ENCODE data around the gene SMARCC2.
"Not testable (repeated sequence)": the region's sequence is repeated elsewhere in the genome, so short reads cannot be mapped to it uniquely, and the experiment has no call there.

SMARCC2 gene

DNA sequence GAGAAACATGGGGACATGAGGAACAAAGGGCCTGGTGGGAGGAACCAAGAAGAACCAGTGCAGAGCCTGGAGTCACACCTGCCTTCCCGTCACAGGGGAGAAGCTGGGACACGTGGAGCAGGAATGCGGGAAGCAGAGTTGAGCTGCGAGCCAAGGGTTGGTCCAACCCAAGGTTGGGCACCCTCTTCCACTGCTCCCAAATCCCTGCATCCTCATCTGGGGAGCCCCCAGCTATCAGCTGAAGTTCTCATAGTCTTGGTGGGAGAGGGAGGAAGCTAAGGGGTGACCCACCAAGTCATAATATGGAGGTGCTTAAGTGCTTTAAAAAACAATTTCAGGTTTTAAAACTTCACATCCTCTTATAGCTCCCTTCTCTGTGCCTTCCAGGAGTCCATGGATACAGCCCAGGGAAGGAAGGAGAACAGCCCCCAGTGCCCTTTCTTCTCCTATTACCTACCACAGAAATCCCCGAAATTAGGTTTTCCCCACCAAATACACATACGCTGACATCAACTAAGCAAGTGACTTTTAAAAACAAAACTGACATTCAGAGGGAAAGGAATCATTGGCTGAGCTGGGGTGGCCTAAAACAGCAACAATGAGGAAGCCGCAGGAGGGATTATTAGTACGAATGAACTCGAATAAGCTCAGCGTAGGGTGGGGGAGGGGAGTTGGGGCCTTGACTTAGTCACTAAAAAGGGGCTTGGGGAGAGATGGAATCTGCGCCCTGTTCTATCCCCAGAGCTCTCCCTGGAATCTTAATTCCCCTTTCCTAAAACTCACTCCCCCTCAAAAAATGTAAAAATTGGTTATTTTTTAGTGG is 26.6 kb downstream of the SMARCC2 start:
- no peak for DNase-seq

DNA sequence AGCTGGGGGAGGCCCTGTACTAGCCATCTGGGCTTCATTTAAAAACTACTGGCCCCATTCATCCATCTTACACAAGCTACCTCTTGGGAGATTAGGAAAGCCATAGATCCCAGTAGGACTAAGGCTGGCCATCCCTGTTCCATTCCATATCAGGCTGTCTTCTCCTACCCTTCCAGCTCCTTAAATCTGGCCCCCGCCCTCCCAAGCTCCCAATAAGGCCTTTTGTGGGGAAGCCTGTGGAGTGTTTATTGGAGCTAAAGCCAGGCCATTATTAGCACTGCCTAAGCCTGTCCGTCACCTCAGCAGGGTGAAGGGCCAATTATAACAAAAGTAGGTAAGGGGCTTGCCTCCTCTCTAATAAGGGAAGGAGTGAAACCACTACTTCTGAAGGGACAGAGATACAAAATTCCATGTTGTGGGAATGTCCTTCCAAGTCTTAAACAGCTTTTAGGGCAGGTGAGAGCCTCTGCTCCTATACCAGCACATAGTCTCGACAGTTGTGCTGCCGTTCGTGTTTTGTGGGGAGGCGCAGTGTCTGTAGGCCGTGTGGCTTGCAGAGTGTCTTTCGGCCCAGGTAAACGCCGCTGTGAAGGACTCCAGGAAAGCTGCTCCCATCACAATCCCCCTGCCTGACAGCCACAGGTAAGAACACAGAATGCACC is 27.5 kb downstream of the SMARCC2 start:
- DNase-seq: no peak

DNA sequence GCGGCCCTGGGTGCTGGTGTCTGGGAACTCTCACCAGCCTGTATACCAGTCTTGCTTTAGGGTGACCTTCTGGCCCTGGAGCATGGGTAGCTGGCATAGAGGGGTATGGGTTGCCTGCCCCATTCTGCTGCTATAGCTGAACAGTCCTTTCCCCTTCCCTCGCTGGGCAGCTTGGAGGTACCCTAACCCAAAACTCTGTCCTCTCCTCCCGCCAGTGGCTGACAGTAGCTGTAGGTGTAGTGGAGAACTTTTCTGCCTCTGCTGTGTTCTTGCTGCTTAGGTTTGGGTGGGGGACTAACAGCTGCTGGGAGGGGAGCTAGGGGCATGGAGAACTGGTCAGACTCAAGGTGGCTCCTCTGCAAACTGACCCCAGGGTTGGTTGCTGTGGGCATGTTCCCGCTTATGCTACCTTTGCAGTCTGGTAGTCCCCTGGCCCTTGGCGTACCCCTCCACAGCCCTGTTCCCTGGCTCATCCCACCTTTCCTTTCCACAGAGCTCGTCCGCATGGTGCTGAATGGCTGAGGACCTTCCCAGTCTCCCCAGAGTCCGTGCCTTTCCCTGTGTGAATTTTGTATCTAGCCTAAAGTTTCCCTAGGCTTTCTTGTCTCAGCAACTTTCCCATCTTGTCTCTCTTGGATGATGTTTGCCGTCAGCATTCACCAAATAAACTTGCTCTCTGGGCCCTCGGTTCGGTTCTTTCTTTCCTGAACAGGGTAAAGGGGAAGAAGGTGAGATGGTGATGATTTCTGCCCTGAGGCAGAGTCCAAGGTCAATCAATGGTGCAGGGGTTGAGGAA is 28.2 kb downstream of the SMARCC2 start:
- DNase-seq: no peak

DNA sequence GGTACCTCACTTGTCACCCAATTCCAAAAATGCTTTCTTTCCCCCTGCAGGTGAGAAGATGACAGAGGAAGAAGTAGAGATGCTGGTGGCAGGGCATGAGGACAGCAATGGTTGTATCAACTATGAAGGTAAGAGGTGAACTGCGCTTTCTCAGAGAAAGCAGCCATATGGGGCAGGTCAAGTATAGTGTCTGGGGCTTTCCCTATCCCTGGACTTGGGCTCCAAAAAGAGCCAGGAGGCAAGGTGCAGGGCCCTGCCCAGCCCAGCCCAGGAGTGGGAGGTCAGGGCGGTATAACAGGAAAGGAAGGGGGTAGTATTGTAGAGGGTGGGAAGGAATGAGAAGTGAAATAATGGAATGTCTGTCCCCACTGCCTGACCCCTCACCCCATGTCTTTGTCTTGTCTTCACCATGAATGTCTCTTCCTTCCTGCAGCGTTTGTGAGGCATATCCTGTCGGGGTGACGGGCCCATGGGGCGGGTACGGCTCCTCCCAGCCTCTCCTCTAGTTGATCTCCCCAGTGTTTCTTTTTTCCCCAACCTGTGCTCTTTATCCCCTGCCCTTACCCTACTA is 29.0 kb downstream of the SMARCC2 start:
- no peak for DNase-seq

DNA sequence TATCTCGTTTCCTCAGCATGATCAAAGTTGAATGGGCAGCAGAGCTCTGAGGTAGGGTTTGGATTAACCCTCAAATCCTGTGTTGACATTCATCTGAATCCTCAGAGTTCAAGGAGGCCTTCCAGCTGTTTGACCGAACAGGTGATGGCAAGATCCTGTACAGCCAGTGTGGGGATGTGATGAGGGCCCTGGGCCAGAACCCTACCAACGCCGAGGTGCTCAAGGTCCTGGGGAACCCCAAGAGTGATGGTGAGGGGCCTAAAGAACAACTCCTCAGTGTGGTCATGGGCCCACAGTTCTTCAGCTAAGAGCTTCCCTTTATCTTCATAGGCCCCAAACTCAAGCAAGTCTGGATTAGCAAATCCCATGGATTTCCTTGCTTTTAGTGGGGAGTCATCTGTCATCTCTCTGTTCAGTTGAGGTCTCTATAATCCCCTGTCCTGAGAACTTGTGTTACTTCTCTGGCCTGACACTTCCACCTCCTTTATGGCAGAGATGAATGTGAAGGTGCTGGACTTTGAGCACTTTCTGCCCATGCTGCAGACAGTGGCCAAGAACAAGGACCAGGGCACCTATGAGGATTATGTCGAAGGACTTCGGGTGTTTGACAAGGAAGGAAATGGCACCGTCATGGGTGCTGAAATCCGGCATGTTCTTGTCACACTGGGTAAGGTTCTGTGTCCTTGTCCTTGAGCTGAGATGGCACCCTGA is 29.6 kb downstream of the SMARCC2 start:
- DNase-seq: no peak

DNA sequence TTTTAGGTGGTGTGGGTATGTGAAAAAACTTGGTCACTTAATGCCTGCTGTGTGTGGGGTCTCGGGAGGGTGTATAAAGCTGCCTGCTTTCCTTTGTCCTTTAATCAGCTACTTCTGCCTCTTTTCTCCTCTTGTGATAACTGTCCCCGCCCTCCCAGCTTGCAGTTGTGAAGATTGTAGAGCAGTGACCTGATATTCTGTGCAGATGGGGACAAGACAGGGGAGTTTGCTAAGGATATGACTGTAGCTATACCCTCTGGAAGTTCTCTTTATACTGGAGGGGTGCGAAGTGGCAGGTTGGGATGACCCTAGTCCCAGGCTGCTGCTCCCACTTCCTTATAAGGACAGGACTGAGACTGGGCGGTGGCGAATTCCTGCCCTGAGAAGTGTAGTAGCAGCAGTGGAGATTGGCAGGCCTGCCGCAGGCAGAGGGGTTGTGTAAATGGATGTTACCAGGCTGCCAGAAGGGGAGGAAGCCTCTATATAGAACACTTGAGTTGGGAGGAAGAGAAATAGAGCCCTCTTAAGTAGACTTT is 30.3 kb downstream of the SMARCC2 start:
- peak; percentile 67 for DNase-seq

DNA sequence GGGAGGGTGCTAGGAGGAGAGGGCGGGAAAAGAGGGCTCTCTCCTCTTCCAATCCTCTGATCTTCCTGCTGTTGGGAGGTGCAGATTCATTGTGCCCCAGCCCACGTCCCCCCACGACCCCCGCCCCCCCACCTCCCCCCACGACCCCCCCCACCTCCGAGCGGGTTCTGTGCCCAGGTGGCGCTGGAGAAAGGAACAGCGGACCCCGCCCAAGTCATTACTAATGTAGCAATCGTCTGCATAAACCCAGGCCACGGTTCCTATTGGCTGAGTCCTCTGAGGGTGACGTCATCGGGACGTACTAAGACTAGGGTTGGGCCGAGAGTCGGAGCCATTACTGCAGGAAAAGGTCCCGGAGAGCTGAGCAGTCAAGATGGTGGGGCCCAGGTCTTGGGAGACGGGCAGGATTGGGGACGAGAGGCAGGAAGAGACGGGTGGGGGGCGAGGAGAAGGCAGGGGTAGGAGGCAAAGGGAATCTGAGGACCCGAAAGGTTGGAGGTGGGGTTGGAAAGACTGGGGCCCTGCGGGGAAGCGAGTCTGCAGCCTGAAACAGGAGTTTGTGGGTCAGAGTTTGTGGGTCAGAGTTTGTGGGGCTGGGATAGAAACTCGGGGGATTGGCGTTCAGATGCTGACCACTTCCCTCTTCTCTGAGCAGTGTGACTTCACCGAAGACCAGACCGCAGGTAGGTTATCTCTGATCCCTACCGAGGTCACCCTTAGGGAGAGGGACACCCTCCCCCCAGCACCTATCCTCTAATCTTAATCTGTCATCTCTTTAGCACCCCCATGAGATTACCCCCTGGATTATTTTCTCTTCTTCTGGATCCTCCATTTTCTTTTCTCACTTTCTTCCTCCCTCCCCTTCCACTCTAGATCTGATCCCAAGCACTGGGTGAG is 31.0 kb downstream of the SMARCC2 start, which contains the start of gene MYL6:
Gene MYL6 (plus strand): TSS at position 331 of the 897 bp plus-strand sequence. CDS start 43 bp downstream, at position 374.
- peak; percentile 97 for DNase-seq

DNA sequence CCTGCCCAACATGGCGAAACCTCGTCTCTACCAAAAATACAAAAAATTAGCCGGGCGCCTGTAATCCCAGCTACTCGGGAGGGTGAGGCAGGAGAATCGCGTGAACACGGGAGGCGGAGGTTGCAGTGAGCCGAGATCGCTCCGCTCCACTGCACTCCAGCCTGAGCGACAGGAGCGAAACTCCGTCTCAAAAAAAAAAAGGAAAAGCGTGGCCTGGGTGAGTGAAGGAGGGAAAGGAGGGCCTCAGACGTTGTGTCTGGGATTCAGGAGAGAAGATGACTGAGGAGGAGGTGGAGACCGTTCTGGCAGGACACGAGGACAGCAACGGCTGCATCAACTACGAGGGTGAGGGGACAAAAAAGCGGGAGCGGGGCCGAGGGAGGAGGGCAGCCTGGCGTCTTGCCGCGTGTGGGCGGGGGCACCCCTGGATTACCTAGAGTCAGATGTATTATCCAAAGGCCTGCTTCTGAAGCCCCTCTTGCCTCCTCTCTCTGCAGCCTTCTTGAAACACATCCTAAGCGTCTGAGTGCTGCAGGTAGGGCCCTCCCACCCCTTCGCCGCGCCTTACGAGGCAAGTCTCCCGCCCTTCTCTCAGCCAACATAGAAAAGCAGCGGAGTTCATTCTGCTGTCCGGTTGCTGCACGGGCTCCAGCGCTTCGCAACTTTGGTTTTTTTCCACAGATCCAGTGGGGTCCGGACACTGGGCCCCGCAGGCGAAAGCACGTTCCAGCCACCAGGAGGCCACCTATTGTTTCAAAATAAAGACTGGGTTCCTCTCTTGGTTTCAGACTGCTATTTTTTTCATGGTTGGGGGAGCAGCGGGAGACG is 31.9 kb downstream of the SMARCC2 start:
- peak; percentile 87 for DNase-seq

DNA sequence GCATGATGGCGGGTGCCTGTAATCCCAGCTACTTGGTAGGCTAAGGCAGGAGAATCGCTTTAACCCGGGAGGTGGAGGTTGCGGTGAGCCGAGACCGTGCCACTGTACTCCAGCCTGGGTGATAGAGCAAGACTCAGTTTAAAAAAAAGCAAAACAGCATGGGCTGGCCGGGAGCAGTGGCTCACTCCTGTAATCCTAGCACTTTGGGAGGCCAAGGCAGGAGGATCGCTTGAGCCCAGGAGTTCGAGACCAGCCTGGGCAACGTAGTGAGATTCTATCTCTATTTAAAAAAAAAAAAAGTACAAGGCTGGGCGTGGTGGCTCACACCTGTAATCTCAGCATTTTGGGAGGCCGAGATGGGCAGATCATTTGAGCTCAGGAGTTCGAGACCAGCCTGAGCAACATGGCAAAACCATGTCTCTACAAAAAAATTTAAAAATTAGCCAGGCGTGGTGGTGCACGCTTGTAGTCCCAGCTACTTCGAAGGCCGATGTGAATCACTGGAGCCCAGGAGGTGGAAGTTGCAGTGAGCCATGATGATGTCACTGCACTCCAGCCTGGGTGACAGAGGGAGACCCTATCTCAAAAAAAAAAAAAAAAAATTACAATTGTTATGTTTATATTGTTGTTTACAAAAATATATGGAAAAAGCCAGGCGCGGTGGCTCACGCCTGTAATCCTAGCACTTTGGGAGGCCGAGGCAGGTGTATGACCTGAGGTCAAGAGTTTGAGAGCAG is 32.7 kb downstream of the SMARCC2 start:
- DNase-seq: not testable (repeated sequence)

DNA sequence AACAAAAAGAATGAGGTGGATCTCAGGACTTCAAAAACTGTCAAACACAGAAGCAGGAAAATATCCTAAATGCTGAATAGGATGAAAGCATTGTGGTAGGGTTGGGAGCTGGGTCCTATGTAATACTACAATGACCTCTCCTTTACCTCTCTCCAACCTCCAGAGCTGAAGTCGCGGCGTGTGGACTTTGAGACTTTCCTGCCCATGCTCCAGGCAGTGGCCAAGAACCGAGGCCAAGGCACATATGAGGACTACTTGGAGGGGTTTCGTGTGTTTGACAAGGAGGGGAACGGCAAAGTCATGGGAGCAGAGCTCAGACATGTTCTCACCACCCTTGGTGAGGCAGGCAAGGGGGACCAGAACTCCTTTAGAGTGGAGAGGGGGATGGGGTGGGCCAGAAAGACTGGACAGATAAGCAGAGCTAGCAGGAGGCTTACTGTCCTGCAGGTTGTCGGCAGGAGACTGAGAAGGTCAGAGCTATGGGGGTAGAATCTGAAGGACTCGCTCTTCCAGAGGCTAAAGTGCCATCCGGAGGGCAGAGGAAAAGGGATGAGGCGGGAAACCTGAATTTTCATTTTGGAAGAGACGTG is 33.9 kb downstream of the SMARCC2 start:
- DNase-seq: no peak

DNA sequence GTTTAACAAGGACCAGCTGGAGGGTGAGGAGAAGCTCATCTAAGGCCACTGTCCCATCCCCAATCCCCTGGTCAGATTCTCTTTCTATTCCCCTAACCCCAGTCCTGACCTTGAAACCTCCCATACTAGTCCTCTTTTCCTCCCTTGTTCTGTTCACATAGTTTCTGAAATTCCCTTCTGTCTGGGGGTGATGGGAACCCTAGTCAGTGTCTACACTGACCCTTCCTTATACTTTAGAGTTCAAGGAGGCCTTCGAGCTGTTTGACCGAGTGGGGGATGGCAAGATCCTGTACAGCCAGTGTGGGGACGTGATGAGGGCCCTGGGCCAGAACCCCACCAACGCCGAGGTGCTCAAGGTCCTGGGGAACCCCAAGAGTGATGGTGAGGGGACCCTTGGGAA is 34.5 kb downstream of the SMARCC2 start:
- DNase-seq: no peak

DNA sequence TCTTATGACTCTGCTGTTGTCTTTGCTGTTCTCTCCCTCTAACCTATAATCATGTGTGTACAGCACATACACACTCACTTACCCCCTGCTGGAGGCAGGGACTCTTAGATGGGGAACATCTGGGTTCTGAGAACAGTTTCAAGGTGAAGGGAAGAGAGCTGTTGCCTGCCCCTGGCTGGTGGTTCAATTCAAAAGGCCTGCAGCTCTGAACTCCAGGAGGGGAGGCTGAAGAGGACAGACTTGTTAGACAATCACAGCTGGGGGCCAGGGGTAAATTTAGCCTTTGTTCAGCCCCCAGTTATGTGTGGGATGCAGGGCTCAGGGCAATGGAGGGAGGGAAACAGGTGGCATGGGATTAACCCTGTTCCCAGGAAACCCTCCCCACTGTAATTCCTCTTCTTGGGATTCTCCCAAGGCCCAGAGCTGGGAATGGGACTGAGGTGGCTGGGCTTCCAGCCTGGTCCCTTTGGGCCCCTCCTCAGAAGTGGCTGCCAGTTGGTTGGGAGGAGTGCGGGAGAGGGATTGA is 35.0 kb downstream of the SMARCC2 start:
- no peak for DNase-seq

DNA sequence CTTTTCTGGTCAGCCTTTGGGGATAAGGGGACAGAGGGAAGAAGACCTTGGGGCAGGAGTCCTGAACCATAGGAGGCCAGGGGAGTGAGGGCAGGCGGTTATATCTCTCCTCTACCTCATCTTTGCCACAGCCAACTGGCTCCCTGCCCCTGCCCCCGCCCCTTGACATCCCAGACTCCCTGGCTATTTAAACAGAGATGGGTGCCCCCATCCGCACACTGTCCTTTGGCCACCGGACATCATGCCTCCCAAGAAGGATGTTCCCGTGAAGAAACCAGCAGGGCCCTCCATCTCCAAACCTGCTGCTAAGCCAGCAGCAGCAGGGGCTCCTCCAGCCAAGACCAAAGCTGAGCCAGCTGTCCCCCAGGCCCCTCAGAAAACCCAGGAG is 35.6 kb downstream of the SMARCC2 start:
- DNase-seq: no peak

DNA sequence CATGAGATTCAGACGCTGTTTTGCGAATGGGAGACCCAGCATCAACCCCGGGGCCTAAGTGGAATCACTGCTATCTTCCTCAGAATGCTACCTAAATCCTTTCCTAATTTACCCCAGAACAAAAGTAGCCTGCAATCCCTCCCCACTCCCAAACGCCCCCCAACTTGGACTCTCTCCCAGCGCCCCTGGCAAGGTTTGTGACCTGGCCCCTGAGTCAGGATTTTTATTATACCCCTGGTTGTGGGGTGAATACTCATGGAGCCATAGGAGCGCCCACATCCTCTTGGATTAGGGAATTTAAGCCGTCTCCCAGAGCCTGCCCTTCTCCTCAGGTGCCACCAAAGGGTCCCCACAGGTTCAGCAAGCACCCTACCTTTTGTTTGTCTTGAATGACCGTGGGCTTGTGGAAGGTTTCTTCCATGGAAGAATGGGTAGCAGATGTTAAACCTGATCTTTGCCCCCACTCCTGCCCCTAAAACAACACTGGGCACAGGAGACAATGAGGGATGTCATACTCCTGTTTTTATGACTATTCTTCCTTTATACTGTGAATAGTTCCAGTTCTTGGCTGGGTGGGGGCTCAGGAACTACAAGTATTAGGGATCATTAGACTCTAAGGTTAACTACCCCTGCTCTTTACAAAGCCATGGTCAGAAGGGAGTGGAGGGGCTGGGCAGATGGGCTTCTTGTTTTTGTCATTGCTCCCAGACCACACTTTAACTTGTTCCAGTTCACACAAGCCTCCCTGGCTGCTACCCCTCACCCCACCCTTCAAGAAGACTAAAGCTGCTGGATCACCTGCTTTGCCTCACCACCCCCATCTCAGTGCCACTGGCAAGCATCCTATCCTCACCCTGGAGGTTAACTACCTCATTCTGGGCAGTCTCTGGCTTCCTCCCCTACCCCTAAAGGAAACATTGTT is 36.3 kb downstream of the SMARCC2 start:
- DNase-seq: peak; percentile 63

DNA sequence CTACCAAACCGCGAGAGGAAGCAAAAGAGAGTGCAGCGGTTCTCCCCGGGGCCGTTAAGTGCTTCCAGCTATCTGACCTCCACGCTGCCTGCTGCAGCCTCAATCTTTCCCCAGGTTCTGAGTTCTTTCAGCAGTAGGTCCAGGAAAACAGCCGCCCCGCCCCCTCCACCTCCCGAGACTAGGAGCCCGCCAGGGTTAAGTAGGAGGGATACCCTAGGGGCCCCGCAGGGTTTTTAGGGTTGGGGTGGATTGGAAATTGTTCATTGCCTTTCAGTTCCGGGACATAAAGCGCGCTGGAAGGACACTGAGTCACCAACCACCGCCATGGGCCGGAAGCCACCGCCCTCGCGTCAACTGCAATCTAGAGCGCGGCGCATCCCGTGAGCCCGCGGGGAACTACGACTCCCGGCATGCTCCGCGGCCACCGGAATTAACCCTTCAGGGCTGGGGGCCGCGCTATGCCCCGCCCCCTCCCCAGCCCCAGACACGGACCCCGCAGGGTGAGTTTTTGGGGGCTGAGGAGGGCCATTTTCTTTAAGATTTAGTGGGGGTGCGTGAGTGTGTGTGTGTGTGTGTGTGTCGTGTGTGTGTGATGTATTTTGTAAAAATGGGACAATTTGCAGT is 37.0 kb downstream of the SMARCC2 start, which contains the start of gene MYL6B:
Gene MYL6B (plus strand): TSS at position 456 of the 624 bp plus-strand sequence. CDS start 1,332 bp downstream, outside the sequence.
- DNase-seq: peak; percentile 90

DNA sequence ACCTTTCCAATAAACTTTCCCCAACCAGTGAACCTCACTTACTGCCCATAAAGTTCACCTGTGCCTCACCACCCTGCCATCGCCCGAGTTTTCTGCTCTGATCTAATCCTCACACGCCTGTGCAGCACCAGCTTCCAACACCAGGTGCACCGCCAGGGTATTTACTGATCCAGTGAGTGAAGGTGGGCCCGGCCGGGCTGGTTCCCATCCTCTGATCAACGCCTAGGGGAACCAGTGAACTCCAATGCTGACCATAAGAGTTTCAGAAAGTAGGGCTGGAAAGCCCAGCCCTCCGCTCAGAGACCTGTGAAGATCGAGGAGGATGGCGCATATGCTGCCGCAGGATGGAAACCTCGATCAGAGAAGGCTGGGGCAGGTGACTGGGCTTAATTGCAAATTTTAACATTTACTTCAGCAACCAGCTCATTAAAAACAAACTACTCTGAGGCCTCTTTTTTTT is 37.6 kb downstream of the SMARCC2 start:
- DNase-seq: peak; percentile 78

DNA sequence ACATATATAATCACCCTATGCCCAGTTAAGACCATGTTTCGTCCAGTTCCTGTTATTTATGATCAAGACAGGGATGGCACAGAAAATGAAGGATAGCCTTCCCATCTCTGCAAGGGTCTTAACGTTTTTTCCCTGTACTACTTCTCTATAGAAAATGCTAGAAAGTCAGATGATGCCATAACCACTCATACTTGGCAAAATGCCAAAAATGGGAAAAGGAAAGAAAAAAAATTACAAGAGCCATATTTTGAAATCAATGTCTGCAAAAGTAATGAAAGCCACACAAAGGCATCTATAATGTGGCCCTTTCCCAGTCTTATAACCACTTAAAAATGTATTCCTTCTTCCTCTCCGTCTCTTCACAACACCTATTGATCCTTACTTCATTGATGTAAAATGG is 38.7 kb downstream of the SMARCC2 start:
- DNase-seq: no peak

Measured in NCI-H510A treated with DMSO at 0.1 percent for 48 hours (cell line).